Lung microvascular endothelial cell (primary cell): Measurements from ENCODE around the gene WDFY2. TPM values are rescaled to one million over a fixed set of nuclear protein-coding genes. Genes with fewer than 3 reads are reported as not detected.

Experiments used
- DNase-seq, 2 donors: peaks; one replicate each; pipeline versions ENCODE4 v3.0.0 to v3.0.0-alpha.2; 2010; ENCODE audit warnings: low read depth in 2 of 2
- total RNA-seq: library from RNA; depleted of rRNA; stranded (reverse); fragments of >200 nt; gene quantifications from 2 replicates; pipeline ENCODE4 v1.2.1, GENCODE V29; 2014

WDFY2 gene
- total RNA-seq, 1 donor from 2014 or later, result 4.4 TPM

GRCh38 chr13:51601601-51602565 is 17.6 kb downstream of the WDFY2 start:
- DNase-seq, result no peak

GRCh38 chr13:51603716-51604115 is 19.5 kb downstream of the WDFY2 start:
- DNase-seq, result no peak

- DNase-seq, result peak in 1 of 2 donors; percentile 48
Measured at GRCh38 chr13:51605698-51606097, 21.4 kb downstream of the WDFY2 start.

GRCh38 chr13:51607165-51607564 is 22.9 kb downstream of the WDFY2 start:
- no peak for DNase-seq

GRCh38 chr13:51608857-51609406 is 24.7 kb downstream of the WDFY2 start:
- DNase-seq, result no peak

- DNase-seq, result no peak
Measured at GRCh38 chr13:51612867-51613266, 28.6 kb downstream of the WDFY2 start.

GRCh38 chr13:51613535-51613934 is 29.3 kb downstream of the WDFY2 start:
- no peak for DNase-seq

- peak; percentile 51 to 93 for DNase-seq
Measured at GRCh38 chr13:51614350-51614786, 30.1 kb downstream of the WDFY2 start.

- DNase-seq, result no peak
Measured at GRCh38 chr13:51618626-51619025, 34.4 kb downstream of the WDFY2 start.

GRCh38 chr13:51619614-51620013 is 35.4 kb downstream of the WDFY2 start:
- peak in 1 of 2 donors; percentile 19 for DNase-seq

- DNase-seq, result peak; percentile 9 to 89
Measured at GRCh38 chr13:51620165-51620983, 36.1 kb downstream of the WDFY2 start.

GRCh38 chr13:51621602-51622001 is 37.3 kb downstream of the WDFY2 start:
- DNase-seq, result no peak

- DNase-seq, result no peak
Measured at GRCh38 chr13:51623473-51623872, 39.2 kb downstream of the WDFY2 start.

- DNase-seq, result no peak
Measured at GRCh38 chr13:51624207-51624606, 39.9 kb downstream of the WDFY2 start.

- no peak for DNase-seq
Measured at GRCh38 chr13:51624695-51625345, 40.6 kb downstream of the WDFY2 start.

- peak; percentile 59 to 83 for DNase-seq
Measured at GRCh38 chr13:51625555-51626345, 41.5 kb downstream of the WDFY2 start.

GRCh38 chr13:51626749-51627148 is 42.5 kb downstream of the WDFY2 start:
- DNase-seq, result no peak

- DNase-seq, result no peak
Measured at GRCh38 chr13:51628059-51628852, 44.0 kb downstream of the WDFY2 start.

- DNase-seq, result no peak
Measured at GRCh38 chr13:51629491-51630287, 45.4 kb downstream of the WDFY2 start.
